Measurements from ENCODE around the gene GLI3. TPM values are rescaled to one million over a fixed set of nuclear protein-coding genes. Genes with fewer than 3 reads are reported as not detected.

GLI3 gene
- total RNA-seq, 1 experiment from 2014 or later, result 23.1 TPM

GRCh38 chr7:42193471-42194129, 43.4 kb downstream of the GLI3 start:
- TF ChIP-seq, protein P1, sequence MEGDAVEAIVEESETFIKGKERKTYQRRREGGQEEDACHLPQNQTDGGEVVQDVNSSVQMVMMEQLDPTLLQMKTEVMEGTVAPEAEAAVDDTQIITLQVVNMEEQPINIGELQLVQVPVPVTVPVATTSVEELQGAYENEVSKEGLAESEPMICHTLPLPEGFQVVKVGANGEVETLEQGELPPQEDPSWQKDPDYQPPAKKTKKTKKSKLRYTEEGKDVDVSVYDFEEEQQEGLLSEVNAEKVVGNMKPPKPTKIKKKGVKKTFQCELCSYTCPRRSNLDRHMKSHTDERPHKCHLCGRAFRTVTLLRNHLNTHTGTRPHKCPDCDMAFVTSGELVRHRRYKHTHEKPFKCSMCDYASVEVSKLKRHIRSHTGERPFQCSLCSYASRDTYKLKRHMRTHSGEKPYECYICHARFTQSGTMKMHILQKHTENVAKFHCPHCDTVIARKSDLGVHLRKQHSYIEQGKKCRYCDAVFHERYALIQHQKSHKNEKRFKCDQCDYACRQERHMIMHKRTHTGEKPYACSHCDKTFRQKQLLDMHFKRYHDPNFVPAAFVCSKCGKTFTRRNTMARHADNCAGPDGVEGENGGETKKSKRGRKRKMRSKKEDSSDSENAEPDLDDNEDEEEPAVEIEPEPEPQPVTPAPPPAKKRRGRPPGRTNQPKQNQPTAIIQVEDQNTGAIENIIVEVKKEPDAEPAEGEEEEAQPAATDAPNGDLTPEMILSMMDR (IDR thresholded peaks at IDR 0.05; ENCODE audit: unreplicated experiment), result no peak
- no TSS peak for BruUV-seq (replicated peaks)

DNA sequence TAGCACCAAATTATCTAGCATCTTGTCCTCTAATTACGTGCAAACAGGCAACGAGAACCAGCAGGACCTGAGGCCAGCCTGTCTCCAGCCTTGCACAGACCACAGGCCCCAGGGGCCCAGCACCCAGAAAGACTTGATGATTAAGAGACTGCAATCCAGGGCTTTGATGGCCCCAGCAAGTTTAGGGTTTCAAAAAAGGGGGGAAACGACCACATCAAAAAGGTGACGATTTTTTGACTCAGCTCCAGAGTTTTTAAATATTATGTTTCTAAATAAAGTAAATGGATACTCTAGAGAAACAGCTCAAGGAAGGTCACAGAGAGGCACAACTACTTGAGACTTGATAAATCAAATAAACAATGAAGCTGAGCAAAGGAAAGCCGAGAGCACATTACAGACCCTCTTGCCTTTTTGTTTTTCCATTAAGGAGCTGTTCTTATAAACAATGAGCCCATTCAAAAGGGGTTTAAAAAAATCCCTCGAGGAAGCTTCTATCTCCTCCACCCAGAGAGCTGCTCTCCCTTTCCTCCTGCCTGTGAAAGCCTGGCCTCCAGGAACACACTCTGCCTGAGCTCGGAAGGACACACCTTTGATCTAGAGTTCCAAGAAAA, 44.1 kb downstream of the GLI3 start:
- intact Hi-C loops (cut with micrococcal nuclease), result loop anchor here (2.0 kb wide), 1 partner anchor 40 kb away; no protein-coding TSS in a partner anchor

More at GRCh38 chr7:42193471-42194129, 43.4 kb downstream of the GLI3 start:
- DNase-seq (ENCODE audit: unreplicated experiment), result no peak
- intact Hi-C loops (cut with micrococcal nuclease), result loop anchor here (2.0 kb wide), 1 partner anchor 39 kb away; no protein-coding TSS in a partner anchor
- H3K9me3 Mint-ChIP-seq (ENCODE audit: unreplicated experiment), result no peaks in the 10 kb centered on the region
- H3K27me3 Mint-ChIP-seq (ENCODE audit: insufficient read depth, unreplicated experiment), result no peaks in the 10 kb centered on the region
- H3K4me1 Mint-ChIP-seq (ENCODE audit: insufficient read depth, unreplicated experiment), result peaks cover 69% of the 10 kb centered on the region
- POLR2A ChIA-PET, result interaction anchor here (0.7 to 4.9 kb wide), 26 partner anchors 8 to 333 kb away, joined by 3 to 71 read pairs (median 5); partner anchors contain the start of gene GLI3
- H3K36me3 Mint-ChIP-seq (ENCODE audit: insufficient read depth, unreplicated experiment), result no peaks in the 10 kb centered on the region
- CTCF ChIA-PET, result interaction anchor here (0.5 to 3.4 kb wide), 14 partner anchors 8 to 1646 kb away, joined by 3 to 13 read pairs (median 4); no protein-coding TSS in a partner anchor
- peak overlapping the region; percentile 57 for H3K4me3 Mint-ChIP-seq (ENCODE audit: unreplicated experiment)
- peak overlapping the region; percentile 85 for H3K27ac Mint-ChIP-seq (ENCODE audit: low read depth, unreplicated experiment)

DNA sequence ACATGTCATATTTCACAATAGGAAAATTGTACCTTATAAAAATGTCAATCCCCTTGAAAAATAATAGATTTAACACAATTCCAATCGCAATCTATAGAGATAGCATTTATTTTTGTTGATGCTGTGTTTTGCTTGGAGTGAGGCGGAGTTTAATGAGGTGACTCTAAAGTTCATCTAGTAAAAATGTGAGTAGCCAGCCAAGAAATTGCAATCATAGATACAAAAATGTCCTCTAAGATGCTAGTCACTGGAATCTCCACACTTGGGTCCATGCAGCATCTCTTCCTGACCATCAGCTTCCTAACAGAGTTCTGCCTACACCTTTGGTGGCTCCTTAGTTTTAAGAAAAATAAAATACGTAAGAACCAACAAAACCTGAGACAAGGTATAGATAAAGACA, 44.9 kb downstream of the GLI3 start:
- H3K27ac Mint-ChIP-seq (ENCODE audit: low read depth, unreplicated experiment), result peak overlapping the region; percentile 85
- intact Hi-C loops (cut with micrococcal nuclease), result loop anchor here (2.0 kb wide), 1 partner anchor 41 kb away; no protein-coding TSS in a partner anchor
- CTCF ChIA-PET, result interaction anchor here (0.7 to 1.4 kb wide), 4 partner anchors 41 to 643 kb away, joined by 3 to 5 read pairs (median 4); no protein-coding TSS in a partner anchor
- no TSS peak for BruUV-seq (replicated peaks)
- POLR2A ChIA-PET, result interaction anchor here (0.8 to 4.9 kb wide), 12 partner anchors 9 to 120 kb away, joined by 3 to 71 read pairs (median 6); partner anchors contain the start of gene GLI3
- no peak for DNase-seq (ENCODE audit: unreplicated experiment)
- no peaks in the 10 kb centered on the region for H3K9me3 Mint-ChIP-seq (ENCODE audit: unreplicated experiment)
- H3K27me3 Mint-ChIP-seq (ENCODE audit: insufficient read depth, unreplicated experiment), result no peaks in the 10 kb centered on the region
- H3K4me3 Mint-ChIP-seq (ENCODE audit: unreplicated experiment), result no peak overlapping the region
- TF ChIP-seq, protein P1 (IDR thresholded peaks at IDR 0.05; ENCODE audit: unreplicated experiment), result no peak
- peaks cover 57% of the 10 kb centered on the region for H3K4me1 Mint-ChIP-seq (ENCODE audit: insufficient read depth, unreplicated experiment)
- H3K36me3 Mint-ChIP-seq (ENCODE audit: insufficient read depth, unreplicated experiment), result no peaks in the 10 kb centered on the region

More for the DNA sequence above, 44.1 kb downstream of the GLI3 start:
- H3K9me3 Mint-ChIP-seq (ENCODE audit: unreplicated experiment), result no peaks in the 10 kb centered on the region
- H3K27ac Mint-ChIP-seq (ENCODE audit: low read depth, unreplicated experiment), result peak overlapping the region; percentile 85
- peak overlapping the region; percentile 57 for H3K4me3 Mint-ChIP-seq (ENCODE audit: unreplicated experiment)
- BruUV-seq (replicated peaks), result TSS peak; percentile 17
- peak; percentile 53 for DNase-seq (ENCODE audit: unreplicated experiment)
- ChIA-PET POLR2A (interaction anchor here (0.7 to 4.9 kb wide), 27 partner anchors 8 to 202 kb away, joined by 3 to 71 read pairs (median 5); partner anchors contain the start of gene GLI3), CTCF (interaction anchor here (0.6 to 3.4 kb wide), 12 partner anchors 36 to 643 kb away, joined by 3 to 13 read pairs (median 4); no protein-coding TSS in a partner anchor)
- H3K4me1 Mint-ChIP-seq (ENCODE audit: insufficient read depth, unreplicated experiment), result peaks cover 66% of the 10 kb centered on the region
- no peaks in the 10 kb centered on the region for H3K36me3 Mint-ChIP-seq (ENCODE audit: insufficient read depth, unreplicated experiment)
- no peaks in the 10 kb centered on the region for H3K27me3 Mint-ChIP-seq (ENCODE audit: insufficient read depth, unreplicated experiment)
- TF ChIP-seq, protein P1 (IDR thresholded peaks at IDR 0.05; ENCODE audit: unreplicated experiment), result no peak

DNA sequence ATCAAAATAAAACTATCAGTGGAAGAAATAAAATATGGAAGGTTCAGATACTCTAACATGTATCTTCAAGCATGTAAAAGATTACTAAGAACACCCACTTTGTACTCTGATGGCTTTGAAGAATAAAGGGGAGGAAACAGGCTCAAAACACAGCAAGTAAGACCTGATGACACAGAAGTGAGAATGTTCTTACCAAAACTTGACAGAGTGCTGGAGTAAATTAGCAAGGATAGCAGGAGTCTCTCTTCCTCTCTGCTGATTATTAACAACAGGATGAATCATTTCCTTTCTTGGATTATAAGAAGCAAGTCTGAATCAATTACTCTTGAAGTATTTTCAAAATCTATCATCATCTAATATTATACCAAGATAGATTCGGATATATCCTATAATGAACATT, 47.5 kb downstream of the GLI3 start:
- H3K9me3 Mint-ChIP-seq (ENCODE audit: unreplicated experiment), result no peaks in the 10 kb centered on the region
- ChIA-PET POLR2A (interaction anchor here (0.6 to 1.0 kb wide), 3 partner anchors 9 to 43 kb away, joined by 3 to 4 read pairs (median 4); no protein-coding TSS in a partner anchor), CTCF (interaction anchor here (0.6 to 0.8 kb wide), 2 partner anchors 246 to 325 kb away, joined by 3 to 4 read pairs; no protein-coding TSS in a partner anchor)
- H3K27me3 Mint-ChIP-seq (ENCODE audit: insufficient read depth, unreplicated experiment), result no peaks in the 10 kb centered on the region
- no peak for DNase-seq (ENCODE audit: unreplicated experiment)
- H3K27ac Mint-ChIP-seq (ENCODE audit: low read depth, unreplicated experiment), result peak overlapping the region; percentile 89
- TF ChIP-seq, protein P1 (IDR thresholded peaks at IDR 0.05; ENCODE audit: unreplicated experiment), result no peak
- intact Hi-C loops (cut with micrococcal nuclease), result no loop called here
- no TSS peak for BruUV-seq (replicated peaks)
- peaks cover 49% of the 10 kb centered on the region for H3K4me1 Mint-ChIP-seq (ENCODE audit: insufficient read depth, unreplicated experiment)
- H3K36me3 Mint-ChIP-seq (ENCODE audit: insufficient read depth, unreplicated experiment), result peaks cover 6% of the 10 kb centered on the region
- H3K4me3 Mint-ChIP-seq (ENCODE audit: unreplicated experiment), result no peak overlapping the region

All from MCF 10A (cell line).